Psoas muscle (tissue), 8 donors: ENCODE data around the gene CACNA1D. TPM values are rescaled to one million over a fixed set of nuclear protein-coding genes. Genes with fewer than 3 reads are reported as not detected.

ENCODE experiments used
- ATAC-seq, 4 donors: fragments of 200-7000 bp; cut with Tn5 transposase; one replicate each; pipeline ENCODE4 v1.9.1; 2020; ENCODE audit warnings: moderate library complexity in 3 of 4, mild to moderate bottlenecking in 2 of 4
- DNase-seq, 2 donors: peaks; one replicate each; pipeline ENCODE4 v3.0.0-alpha.2; 2020
- H3K27ac ChIP-seq: fragments of 200-600 bp; one replicate; pipeline ENCODE4 v1.8.0; 2022
- H3K27me3 ChIP-seq, 3 donors: fragments of 200-600 bp in 1 of 3; one replicate each; pipeline versions ENCODE4 v1.6.1 to v1.8.0; 2013 to 2022; ENCODE audit warnings: low read length in 2 of 3, mild to moderate bottlenecking in 2 of 3, moderate library complexity in 1 of 3; ENCODE audit not compliant: insufficient read depth in 3 of 3
- H3K36me3 ChIP-seq, 2 donors: fragments of 200-600 bp in 1 of 2; one replicate each; pipeline versions ENCODE4 v1.6.1 to v1.8.0; 2013 to 2022; ENCODE audit warnings: low read depth in 1 of 2, mild to moderate bottlenecking in 1 of 2, moderate library complexity in 1 of 2; ENCODE audit not compliant: insufficient read depth in 1 of 2
- H3K4me1 ChIP-seq: fragments of 200-600 bp; one replicate; pipeline ENCODE4 v1.8.0; 2022
- H3K4me3 ChIP-seq: fragments of 200-600 bp; one replicate; pipeline ENCODE4 v1.8.0; 2022; ENCODE audit warnings: mild to moderate bottlenecking
- H3K9me3 ChIP-seq: fragments of 200-600 bp; one replicate; pipeline ENCODE4 v1.8.0; 2022
- CTCF ChIP-seq: fragments of 200-600 bp; IDR thresholded peaks from one replicate; pipeline ENCODE4 v1.8.0; 2022; ENCODE audit warnings: antibody characterized with exemption
- WGBS, 3 donors: extraction: QIAGEN DNeasy Blood & Tissue Kit; methylation state at CpG; one replicate each; pipeline versions ENCODE4 v1.1.6 to v1.1.7; 2013; 5-methylcytosine and 5-hydroxymethylcytosine counted together
- intact Hi-C, 2 donors: fragments of 100-400 bp; cut with DNase I; formaldehyde crosslinking; loops; one replicate each; pipeline versions ENCODE4 v1.11.0 to v1.14.2; 2022
- polyA plus RNA-seq, 3 donors: library from polyadenylated mRNA; stranded (reverse); fragments of 200-250 nt; gene quantifications; one replicate each; pipeline ENCODE4 v1.2.3, GENCODE V29; 2013
- total RNA-seq, 4 donors: library from RNA; stranded (reverse); fragmentation: NEBNext Ultra II Directional in 2 of 4; extraction: Animal tissue kit (Norgen Biotek cat#: 25700) in 2 of 4; gene quantifications; one replicate each; pipeline versions ENCODE4 v1.2.1 to v1.2.4, GENCODE V29; 2021 to 2023
- donor health status: healthy with polysubstance abuse.
- donor health status: DM: no; HTN: no; CAD: no; lungs with moderate emphysema.
- donor health status: Bipolar disorder and iron deficiency.
- donor health status: healthy.
- donor health status: DM: yes; HTN: yes; CAD: no.
- donor health status: DM: no; HTN: no; CAD: no.
- donor health status: DM: no; HTN: no; CAD: no.
- donor health status: DM: yes; HTN: yes; CAD: no.

Gene CACNA1D
- total and polyA plus RNA-seq, 7 donors, result 0.05 to 0.82 (median 0.28) TPM; not detected in 2

GRCh38 chr3:53764026-53764775 is 269.8 kb downstream of the CACNA1D start:
- Histone ChIP-seq H3K9me3 (no peaks in the 10 kb centered on the region), H3K4me3 (no peak overlapping the region), H3K27ac (no peak overlapping the region), H3K36me3 (no peaks in the 10 kb centered on the region), H3K27me3 (peaks cover 0 to 6% (median 0%) of the 10 kb centered on the region in 3 donors), H3K4me1 (no peaks in the 10 kb centered on the region)
- ATAC-seq (no peak), DNase-seq (no peak)
- intact Hi-C loops, result no loop called here
- no peak for TF ChIP-seq CTCF
- WGBS, 3 donors, result 79 to 81% (median 80%) methylated on average over 14 of the region's 14 CpGs

GRCh38 chr3:53765753-53766152 is 271.3 kb downstream of the CACNA1D start:
- 79 to 87% (median 83%) methylated on average over 5 of the region's 5 CpGs for WGBS, 3 donors
- Histone ChIP-seq H3K4me3 (no peak overlapping the region), H3K9me3 (no peaks in the 10 kb centered on the region), H3K27ac (no peak overlapping the region), H3K36me3 (no peaks in the 10 kb centered on the region), H3K27me3 (peaks cover 0 to 6% (median 0%) of the 10 kb centered on the region in 3 donors), H3K4me1 (no peaks in the 10 kb centered on the region)
- ATAC-seq (no peak), DNase-seq (no peak)
- no peak for TF ChIP-seq CTCF
- intact Hi-C loops, result no loop called here

GRCh38 chr3:53766706-53767105 is 272.3 kb downstream of the CACNA1D start:
- intact Hi-C loops, result no loop called here
- H3K27ac ChIP-seq, result no peak overlapping the region
- no peak overlapping the region for H3K4me3 ChIP-seq
- H3K4me1 ChIP-seq, result no peaks in the 10 kb centered on the region
- no peak for TF ChIP-seq CTCF
- ATAC-seq (no peak), DNase-seq (no peak)
- no peaks in the 10 kb centered on the region for H3K9me3 ChIP-seq
- no peaks in the 10 kb centered on the region for H3K36me3 ChIP-seq
- H3K27me3 ChIP-seq, result peaks cover 0 to 6% (median 0%) of the 10 kb centered on the region in 3 donors
- WGBS, 3 donors, result 88 to 94% (median 92%) methylated on average over 7 of the region's 7 CpGs

GRCh38 chr3:53768478-53769459 is 274.4 kb downstream of the CACNA1D start:
- H3K4me1 ChIP-seq, result no peaks in the 10 kb centered on the region
- WGBS, 3 donors, result 52 to 57% (median 54%) methylated on average over 12 of the region's 12 CpGs
- no peaks in the 10 kb centered on the region for H3K36me3 ChIP-seq
- no peaks in the 10 kb centered on the region for H3K9me3 ChIP-seq
- no peak overlapping the region for H3K27ac ChIP-seq
- intact Hi-C loops, result no loop called here
- DNase-seq (no peak), ATAC-seq (no peak)
- TF ChIP-seq CTCF, result no peak
- H3K27me3 ChIP-seq, result peaks cover 0 to 6% (median 0%) of the 10 kb centered on the region in 3 donors
- no peak overlapping the region for H3K4me3 ChIP-seq
